Measurements from ENCODE around the gene COL4A1.

DNA sequence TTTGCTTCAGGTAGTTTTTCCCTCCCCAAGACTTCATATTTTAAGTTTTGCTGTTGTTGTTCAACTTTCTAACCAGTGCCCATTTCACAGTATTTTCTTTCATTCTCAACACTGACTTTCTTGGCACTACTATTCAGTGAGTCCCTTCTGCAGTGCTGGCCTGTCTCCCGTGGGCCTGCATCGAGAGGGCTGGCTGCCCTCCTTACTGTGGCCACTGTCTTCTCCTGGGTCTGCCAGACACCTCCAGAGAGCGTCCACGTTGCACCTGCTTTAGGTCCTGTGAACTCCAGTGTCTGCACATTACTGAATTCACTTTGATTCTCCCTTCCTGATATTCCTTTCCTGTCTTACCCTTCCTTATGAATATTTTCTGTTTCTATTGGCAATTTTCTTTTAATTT, 27.3 kb downstream of the COL4A1 start:
- TF ChIP-seq, protein P1, sequence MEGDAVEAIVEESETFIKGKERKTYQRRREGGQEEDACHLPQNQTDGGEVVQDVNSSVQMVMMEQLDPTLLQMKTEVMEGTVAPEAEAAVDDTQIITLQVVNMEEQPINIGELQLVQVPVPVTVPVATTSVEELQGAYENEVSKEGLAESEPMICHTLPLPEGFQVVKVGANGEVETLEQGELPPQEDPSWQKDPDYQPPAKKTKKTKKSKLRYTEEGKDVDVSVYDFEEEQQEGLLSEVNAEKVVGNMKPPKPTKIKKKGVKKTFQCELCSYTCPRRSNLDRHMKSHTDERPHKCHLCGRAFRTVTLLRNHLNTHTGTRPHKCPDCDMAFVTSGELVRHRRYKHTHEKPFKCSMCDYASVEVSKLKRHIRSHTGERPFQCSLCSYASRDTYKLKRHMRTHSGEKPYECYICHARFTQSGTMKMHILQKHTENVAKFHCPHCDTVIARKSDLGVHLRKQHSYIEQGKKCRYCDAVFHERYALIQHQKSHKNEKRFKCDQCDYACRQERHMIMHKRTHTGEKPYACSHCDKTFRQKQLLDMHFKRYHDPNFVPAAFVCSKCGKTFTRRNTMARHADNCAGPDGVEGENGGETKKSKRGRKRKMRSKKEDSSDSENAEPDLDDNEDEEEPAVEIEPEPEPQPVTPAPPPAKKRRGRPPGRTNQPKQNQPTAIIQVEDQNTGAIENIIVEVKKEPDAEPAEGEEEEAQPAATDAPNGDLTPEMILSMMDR (IDR thresholded peaks at IDR 0.05) = no peak
- TF ChIP-seq CHD2 (IDR thresholded peaks at IDR 0.05; ENCODE audit: low read length, partially characterized antibody) (no peak), MEF2A (IDR thresholded peaks at IDR 0.05; ENCODE audit: borderline replicate concordance, low read depth) (no peak), EZH2phosphoT487 (IDR thresholded peaks at IDR 0.05; ENCODE audit: borderline replicate concordance, low read depth) (no peak), TEAD4 (IDR thresholded peaks at IDR 0.05; ENCODE audit: borderline replicate concordance, insufficient read depth) (no peak)
- TF ChIP-seq, protein P2, sequence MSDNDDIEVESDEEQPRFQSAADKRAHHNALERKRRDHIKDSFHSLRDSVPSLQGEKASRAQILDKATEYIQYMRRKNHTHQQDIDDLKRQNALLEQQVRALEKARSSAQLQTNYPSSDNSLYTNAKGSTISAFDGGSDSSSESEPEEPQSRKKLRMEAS (IDR thresholded peaks at IDR 0.05; ENCODE audit: low read depth) = no peak
